ENCODE data around the gene DPT. TPM values are rescaled to one million over a fixed set of nuclear protein-coding genes. Genes with fewer than 3 reads are reported as not detected.

The DPT gene
- total RNA-seq, 4 donors from 2014 or later = 21.3 to 81.5 (median 40.0) TPM

- no peaks in the 10 kb centered on the region for H3K36me3 ChIP-seq
Measured at GRCh38 chr1:168735974-168736373, 7.0 kb upstream of the DPT start.

GRCh38 chr1:168734946-168735345 lies 5.9 kb upstream of the DPT start:
- H3K27ac ChIP-seq = no peak overlapping the region

More at GRCh38 chr1:168735974-168736373, 7.0 kb upstream of the DPT start:
- H3K27me3 ChIP-seq = no peaks in the 10 kb centered on the region
- H3K27ac ChIP-seq = no peak overlapping the region
- DNase-seq (ENCODE audit: low spot score in 2 of 2) = no peak
- no peaks in the 10 kb centered on the region for H3K4me1 ChIP-seq
- TF ChIP-seq EP300 (IDR thresholded peaks at IDR 0.05) (no peak), POLR2A (IDR thresholded peaks at IDR 0.05) (no peak), CTCF (IDR thresholded peaks at IDR 0.05) (no peak)
- H3K9me3 ChIP-seq = no peaks in the 10 kb centered on the region
- no peak overlapping the region for H3K4me3 ChIP-seq
- 57 to 72% methylated on average over 5 of the region's 5 CpGs for WGBS, 2 donors

GRCh38 chr1:168734271-168734670 lies 5.3 kb upstream of the DPT start:
- TF ChIP-seq POLR2A (IDR thresholded peaks at IDR 0.05) = no peak
- TF ChIP-seq EP300 (IDR thresholded peaks at IDR 0.05) = no peak
- TF ChIP-seq CTCF (IDR thresholded peaks at IDR 0.05) = no peak
- H3K4me1 ChIP-seq = peaks cover 0 to 4% (median 0%) of the 10 kb centered on the region in 4 donors
- no peak overlapping the region for H3K4me3 ChIP-seq
- WGBS, 2 donors = 70 to 77% methylated on average over 3 of the region's 3 CpGs
- H3K9me3 ChIP-seq = no peaks in the 10 kb centered on the region
- no peaks in the 10 kb centered on the region for H3K27me3 ChIP-seq
- H3K27ac ChIP-seq = no peak overlapping the region
- no peaks in the 10 kb centered on the region for H3K36me3 ChIP-seq
- DNase-seq (ENCODE audit: low spot score in 2 of 2) = no peak

More at GRCh38 chr1:168734946-168735345, 5.9 kb upstream of the DPT start:
- TF ChIP-seq POLR2A (IDR thresholded peaks at IDR 0.05) = no peak
- no peak for TF ChIP-seq EP300 (IDR thresholded peaks at IDR 0.05)
- TF ChIP-seq CTCF (IDR thresholded peaks at IDR 0.05) = no peak
- no peaks in the 10 kb centered on the region for H3K4me1 ChIP-seq
- H3K27me3 ChIP-seq = no peaks in the 10 kb centered on the region
- no peaks in the 10 kb centered on the region for H3K36me3 ChIP-seq
- H3K4me3 ChIP-seq = no peak overlapping the region
- H3K9me3 ChIP-seq = no peaks in the 10 kb centered on the region
- WGBS, 2 donors = 57 to 58% methylated on average over 1 of the region's 1 CpG
- no peak for DNase-seq (ENCODE audit: low spot score in 2 of 2)

GRCh38 chr1:168733241-168733640 lies 4.2 kb upstream of the DPT start:
- no peak overlapping the region for H3K4me3 ChIP-seq
- H3K9me3 ChIP-seq = no peaks in the 10 kb centered on the region
- no peak overlapping the region for H3K27ac ChIP-seq
- TF ChIP-seq EP300 (IDR thresholded peaks at IDR 0.05) (no peak), CTCF (IDR thresholded peaks at IDR 0.05) (no peak), POLR2A (IDR thresholded peaks at IDR 0.05) (no peak)
- no peak for DNase-seq (ENCODE audit: low spot score in 2 of 2)
- H3K27me3 ChIP-seq = no peaks in the 10 kb centered on the region
- H3K36me3 ChIP-seq = no peaks in the 10 kb centered on the region
- H3K4me1 ChIP-seq = peaks cover 0 to 12% (median 0%) of the 10 kb centered on the region in 4 donors
- 60% methylated on average over 4 of the region's 4 CpGs for WGBS, 2 donors

- Histone ChIP-seq H3K4me1 (peaks cover 0 to 13% (median 0%) of the 10 kb centered on the region in 4 donors), H3K4me3 (no peak overlapping the region), H3K9me3 (no peaks in the 10 kb centered on the region), H3K36me3 (no peaks in the 10 kb centered on the region), H3K27me3 (no peaks in the 10 kb centered on the region), H3K27ac (no peak overlapping the region)
- TF ChIP-seq POLR2A (IDR thresholded peaks at IDR 0.05) (no peak), EP300 (IDR thresholded peaks at IDR 0.05) (no peak), CTCF (IDR thresholded peaks at IDR 0.05) (no peak)
- 91% methylated on average over 6 of the region's 6 CpGs for WGBS, 2 donors
- no peak for DNase-seq (ENCODE audit: low spot score in 2 of 2)
Measured at GRCh38 chr1:168732736-168733135, 3.7 kb upstream of the DPT start.
